Breast epithelium (tissue), 4 donors: ENCODE data around the gene ZNF747. TPM values are rescaled to one million over a fixed set of nuclear protein-coding genes. Genes with fewer than 3 reads are reported as not detected.

ENCODE experiments used
- DNase-seq, 2 donors: peaks; one replicate each; pipeline ENCODE4 v3.0.0-alpha.2; 2019; ENCODE audit warnings: low spot score in 2 of 2
- H3K27ac ChIP-seq, 2 donors: fragments of 200-600 bp; sonication (generic) in 1 of 2; one replicate each; pipeline ENCODE4 v1.5.1; 2016 to 2019; ENCODE audit warnings: mild to moderate bottlenecking in 1 of 2
- H3K27me3 ChIP-seq, 2 donors: fragments of 200-600 bp; sonication (generic) in 1 of 2; one replicate each; pipeline versions ENCODE4 v1.5.1 to v1.6.0; 2017 to 2019; ENCODE audit warnings: control low read depth in 1 of 2, mild to moderate bottlenecking in 1 of 2
- H3K36me3 ChIP-seq: fragments of 200-600 bp; one replicate; pipeline ENCODE4 v1.5.1; 2019
- H3K4me1 ChIP-seq, 2 donors: fragments of 200-600 bp; sonication (generic); one replicate each; pipeline ENCODE4 v1.5.1; 2016 to 2019; ENCODE audit warnings: control low read depth in 1 of 2
- H3K4me3 ChIP-seq, 3 donors: fragments of 200-600 bp; sonication (generic); 1 replicate in 2 of 3; 2 replicates in 1 of 3; pipeline ENCODE4 v1.5.1; 2016 to 2019; ENCODE audit warnings: mild to moderate bottlenecking in 3 of 3, moderate library complexity in 2 of 3
- H3K9me3 ChIP-seq, 2 donors: fragments of 200-600 bp; sonication (generic) in 1 of 2; one replicate each; pipeline ENCODE4 v1.5.1; 2016 to 2019; ENCODE audit warnings: control low read depth in 1 of 2
- CTCF ChIP-seq, 3 donors: fragments of 450-650 bp; IDR thresholded peaks; one replicate each; pipeline ENCODE4 v1.5.1; 2016 to 2017; ENCODE audit warnings: antibody characterized with exemption in 3 of 3, mild to moderate bottlenecking in 3 of 3, moderate library complexity in 3 of 3
- POLR2A ChIP-seq: fragments of 450-650 bp; IDR thresholded peaks from one replicate; pipeline ENCODE4 v1.6.1; 2016; ENCODE audit warnings: antibody characterized with exemption, mild to moderate bottlenecking, moderate library complexity
- POLR2AphosphoS5 ChIP-seq, 3 donors: sonication (generic); formaldehyde crosslinking; IDR thresholded peaks; one replicate each; pipeline ENCODE4 v1.6.1; 2017; ENCODE audit warnings: antibody characterized with exemption in 3 of 3
- intact Hi-C: fragments of 100-400 bp; cut with DNase I; formaldehyde crosslinking; loops from one replicate; pipeline ENCODE4 v1.15.1; 2023; ENCODE audit warnings: low total_unique reads
- total RNA-seq, 3 donors: library from RNA; depleted of rRNA; stranded (reverse); fragments of >200 nt; gene quantifications; one replicate each; pipeline ENCODE4 v1.1.0, GENCODE V29; 2016

Gene ZNF747
- total RNA-seq, 3 donors from 2014 or later = 10.7 to 14.7 (median 13.2) TPM

GRCh38 chr16:30553393-30553899 lies 18.8 kb upstream of the ZNF747 start:
- TF ChIP-seq POLR2AphosphoS5 (IDR thresholded peaks at IDR 0.05) (no peak), POLR2A (no peak), CTCF (IDR thresholded peaks at IDR 0.05) (no peak)
- DNase-seq = no peak

DNA sequence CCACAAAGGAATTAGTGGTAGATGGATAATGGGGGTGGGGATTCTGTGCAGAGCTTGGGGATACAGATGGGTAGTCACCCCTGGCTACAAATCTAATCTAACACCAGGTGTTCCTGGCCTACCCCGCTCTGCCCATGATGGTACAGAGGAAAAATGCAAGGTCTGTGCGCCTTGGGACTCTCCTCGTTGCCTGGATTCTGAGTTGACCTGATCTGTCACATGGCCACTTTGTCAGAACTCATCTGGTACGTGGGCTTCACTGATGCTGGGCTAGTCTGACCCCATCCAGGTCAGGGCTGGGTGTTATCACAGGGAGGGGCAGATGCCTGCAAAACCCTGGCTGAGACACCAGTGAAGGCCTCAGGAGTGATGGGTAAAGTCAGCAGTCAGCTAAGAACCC lies 18.3 kb upstream of the ZNF747 start:
- H3K27me3 ChIP-seq = no peaks in the 10 kb centered on the region
- no peak overlapping the region for H3K27ac ChIP-seq
- H3K9me3 ChIP-seq = no peaks in the 10 kb centered on the region
- TF ChIP-seq POLR2AphosphoS5 (IDR thresholded peaks at IDR 0.05) (no peak), CTCF (IDR thresholded peaks at IDR 0.05) (no peak), POLR2A (no peak)
- H3K4me3 ChIP-seq = no peak overlapping the region
- DNase-seq = no peak
- intact Hi-C loops = no loop called here
- H3K36me3 ChIP-seq = peaks cover 7% of the 10 kb centered on the region
- H3K4me1 ChIP-seq = no peaks in the 10 kb centered on the region

More at GRCh38 chr16:30553393-30553899, 18.8 kb upstream of the ZNF747 start:
- Histone ChIP-seq H3K27ac (no peak overlapping the region), H3K9me3 (no peaks in the 10 kb centered on the region), H3K36me3 (peaks cover 7% of the 10 kb centered on the region), H3K4me1 (no peaks in the 10 kb centered on the region), H3K4me3 (no peak overlapping the region), H3K27me3 (no peaks in the 10 kb centered on the region)
- intact Hi-C loops = no loop called here

DNA sequence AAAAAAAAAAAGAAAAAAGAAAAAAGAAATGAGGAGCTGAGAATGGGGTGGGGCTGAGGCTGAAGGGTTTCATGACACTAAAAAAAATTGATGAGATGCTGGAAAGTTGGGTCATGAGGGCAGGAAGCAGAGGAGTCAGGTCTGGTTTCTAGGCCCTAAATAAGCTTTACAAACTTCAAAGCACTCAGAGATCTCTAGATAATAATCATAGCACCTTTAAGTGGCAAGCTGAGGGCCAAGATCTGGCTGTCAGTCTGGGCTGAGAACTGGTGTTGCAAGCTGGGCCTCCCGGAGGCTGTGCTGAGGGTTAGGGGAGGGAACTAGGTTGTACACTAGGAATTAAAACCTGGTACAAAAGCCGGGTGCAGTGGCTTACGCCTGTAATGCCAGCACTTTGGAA lies 17.1 kb upstream of the ZNF747 start:
- DNase-seq = no peak
- Histone ChIP-seq H3K4me1 (no peaks in the 10 kb centered on the region), H3K36me3 (peaks cover 7% of the 10 kb centered on the region), H3K27ac (no peak overlapping the region), H3K9me3 (no peaks in the 10 kb centered on the region), H3K4me3 (no peak overlapping the region), H3K27me3 (no peaks in the 10 kb centered on the region)
- intact Hi-C loops = no loop called here
- no peak for TF ChIP-seq CTCF (IDR thresholded peaks at IDR 0.05)
- no peak for TF ChIP-seq POLR2A
- TF ChIP-seq POLR2AphosphoS5 (IDR thresholded peaks at IDR 0.05) = no peak

DNA sequence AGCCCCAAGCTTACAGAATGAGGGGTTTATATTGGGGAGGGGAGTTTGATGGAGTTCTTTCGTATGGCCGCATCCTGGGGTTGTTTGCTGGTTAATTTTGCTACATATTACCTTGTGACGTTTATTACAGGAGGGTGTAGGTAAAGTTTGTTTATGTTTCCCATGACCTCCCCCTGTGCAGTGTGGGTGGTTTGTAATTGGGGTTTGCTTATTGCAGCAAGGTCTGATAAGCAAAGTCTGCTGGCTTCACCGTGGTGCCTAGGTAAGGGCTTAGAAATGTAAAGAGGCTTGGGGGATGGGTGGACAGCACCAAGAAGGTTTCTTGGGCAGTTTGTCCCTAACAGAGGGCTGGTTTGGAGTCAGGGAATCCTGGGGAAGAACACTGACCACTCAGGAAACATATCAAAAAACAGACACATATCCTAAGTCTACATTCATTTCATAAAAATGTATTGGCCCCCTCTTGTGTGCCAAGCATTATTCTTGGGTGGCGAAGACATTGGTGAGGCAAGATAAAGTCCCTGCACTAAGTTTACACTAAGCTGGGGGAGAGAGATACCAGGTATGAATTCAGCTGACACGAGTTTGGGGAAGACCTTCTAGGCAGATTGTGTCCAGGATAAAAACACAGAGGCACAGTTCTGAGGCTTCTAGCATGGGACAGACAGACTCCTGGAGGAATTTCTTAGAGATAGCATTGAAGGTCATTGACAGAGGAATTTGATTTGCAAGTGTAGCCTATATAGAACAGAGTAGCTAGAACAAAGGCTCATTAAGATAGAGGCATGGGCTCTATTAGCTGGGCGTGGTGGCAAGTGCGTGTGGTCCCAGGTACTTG lies 14.0 kb upstream of the ZNF747 start:
- H3K4me3 ChIP-seq = no peak overlapping the region
- no peak for DNase-seq
- no peaks in the 10 kb centered on the region for H3K9me3 ChIP-seq
- H3K36me3 ChIP-seq = no peaks in the 10 kb centered on the region
- TF ChIP-seq POLR2AphosphoS5 (IDR thresholded peaks at IDR 0.05) = no peak
- TF ChIP-seq CTCF (IDR thresholded peaks at IDR 0.05) = no peak
- no peak for TF ChIP-seq POLR2A
- intact Hi-C loops = loop anchor here (10.0 kb wide), 1 partner anchor 76 kb away; no protein-coding TSS in a partner anchor
- no peak overlapping the region for H3K27ac ChIP-seq
- H3K4me1 ChIP-seq = no peaks in the 10 kb centered on the region
- H3K27me3 ChIP-seq = no peaks in the 10 kb centered on the region

DNA sequence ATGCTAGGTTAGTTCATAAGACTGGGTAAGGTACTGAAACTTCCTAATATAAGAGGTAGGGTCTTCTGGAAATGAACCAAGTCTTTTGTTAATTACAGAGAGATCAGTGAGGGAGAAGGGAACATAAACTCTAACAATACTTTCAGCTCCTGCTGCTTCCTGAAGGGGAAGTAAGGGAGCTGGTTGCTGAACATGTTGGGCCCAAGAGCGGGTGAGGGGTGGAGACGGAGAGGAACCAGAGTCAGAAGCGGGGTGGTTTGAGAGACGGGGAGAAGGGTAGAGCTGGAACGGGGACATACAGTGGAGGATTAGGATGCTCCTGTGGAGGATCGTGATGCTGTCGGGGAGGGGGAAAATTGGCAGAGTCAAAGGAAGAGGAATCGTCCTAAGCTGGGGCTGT lies 11.5 kb upstream of the ZNF747 start:
- no peaks in the 10 kb centered on the region for H3K27me3 ChIP-seq
- intact Hi-C loops = loop anchor here (10.0 kb wide), 1 partner anchor 79 kb away; no protein-coding TSS in a partner anchor
- H3K9me3 ChIP-seq = no peaks in the 10 kb centered on the region
- no peak for TF ChIP-seq POLR2A
- no peak for TF ChIP-seq POLR2AphosphoS5 (IDR thresholded peaks at IDR 0.05)
- TF ChIP-seq CTCF (IDR thresholded peaks at IDR 0.05) = no peak
- no peak for DNase-seq
- H3K27ac ChIP-seq = no peak overlapping the region
- no peaks in the 10 kb centered on the region for H3K4me1 ChIP-seq
- no peaks in the 10 kb centered on the region for H3K36me3 ChIP-seq
- no peak overlapping the region for H3K4me3 ChIP-seq
